Ramos (cell line): ENCODE data around the gene GPR137.

ENCODE experiments used
- in situ Hi-C: fragments of 300-500 bp; cut with MboI; formaldehyde crosslinking; loops from one replicate; pipeline ENCODE4 v1.14.3; 2022; ENCODE audit warnings: low sequenced_read_pairs; ENCODE audit not compliant: unreplicated experiment

The GPR137 gene

GRCh38 chr11:64281957-64282770 is 3.5 kb upstream of the GPR137 start:
- in situ Hi-C loops, result no loop called here

- in situ Hi-C loops, result no loop called here
These were observed 2.6 kb upstream of the GPR137 start for GRCh38 chr11:64283092-64283491.

- in situ Hi-C loops, result no loop called here
These were observed 1.3 kb upstream of the GPR137 start, which contains the start of gene BAD for GRCh38 chr11:64284048-64284961. Gene BAD, minus strand, starts transcription at chr11:64284665. Its CDS starts 297 bp downstream, at chr11:64284368.

GRCh38 chr11:64285885-64286800 is 495 bp downstream of the GPR137 start:
- in situ Hi-C loops, result no loop called here

GRCh38 chr11:64286801-64287159 is 1.1 kb downstream of the GPR137 start:
- in situ Hi-C loops, result no loop called here

- in situ Hi-C loops, result no loop called here
These were observed 2.2 kb downstream of the GPR137 start for GRCh38 chr11:64287676-64288352.

GRCh38 chr11:64288353-64288750 is 2.7 kb downstream of the GPR137 start:
- in situ Hi-C loops, result no loop called here

- in situ Hi-C loops, result no loop called here
These were observed 3.4 kb downstream of the GPR137 start for GRCh38 chr11:64289002-64289564.

GRCh38 chr11:64290352-64291261 is 5.0 kb downstream of the GPR137 start:
- in situ Hi-C loops, result loop anchor here (10.0 kb wide), 1 partner anchor 296 kb away; no protein-coding TSS in a partner anchor

- in situ Hi-C loops, result loop anchor here (10.0 kb wide), 1 partner anchor 297 kb away; no protein-coding TSS in a partner anchor
These were observed 5.7 kb downstream of the GPR137 start, which contains the start of gene KCNK4 for GRCh38 chr11:64291262-64291751. Gene KCNK4, plus strand, starts transcription at chr11:64291302. Its CDS starts 1,717 bp downstream, at chr11:64293019.

- in situ Hi-C loops, result loop anchor here (10.0 kb wide), 1 partner anchor 297 kb away; no protein-coding TSS in a partner anchor
These were observed 6.3 kb downstream of the GPR137 start for GRCh38 chr11:64291752-64292459.

- in situ Hi-C loops, result loop anchor here (10.0 kb wide), 1 partner anchor 298 kb away; no protein-coding TSS in a partner anchor
These were observed 7.0 kb downstream of the GPR137 start for GRCh38 chr11:64292460-64293254.

GRCh38 chr11:64294774-64295173 is 9.1 kb downstream of the GPR137 start:
- in situ Hi-C loops, result loop anchor here (10.0 kb wide), 1 partner anchor 300 kb away; no protein-coding TSS in a partner anchor

- in situ Hi-C loops, result loop anchor here (10.0 kb wide), 1 partner anchor 301 kb away; no protein-coding TSS in a partner anchor
These were observed 10.1 kb downstream of the GPR137 start for GRCh38 chr11:64295760-64296159.

- in situ Hi-C loops, result loop anchor here (10.0 kb wide), 1 partner anchor 301 kb away; no protein-coding TSS in a partner anchor
These were observed 10.6 kb downstream of the GPR137 start for GRCh38 chr11:64296236-64296635.
